CD4-positive, CD25-positive, alpha-beta regulatory T cell (primary cell): Measurements from ENCODE around the gene PCAT6. TPM values are rescaled to one million over a fixed set of nuclear protein-coding genes. Genes with fewer than 3 reads are reported as not detected.

Experiments
- ATAC-seq, 2 donors: fragments of 150-1000 bp; cut with Tn5 transposase; one replicate each; pipeline ENCODE4 v1.10.0; 2021; ENCODE audit warnings: low read depth in 2 of 2, moderate number of reproducible peaks in 2 of 2, moderate library complexity in 1 of 2
- DNase-seq, 3 donors: peaks; one replicate each; pipeline versions ENCODE4 v3.0.0 to v3.0.0-alpha.2; 2012 to 2022; ENCODE audit warnings: mixed read lengths in 1 of 3
- H3K27ac ChIP-seq: one replicate; pipeline ENCODE4 v1.7.0; 2013; ENCODE audit warnings: mild to moderate bottlenecking, low read length; ENCODE audit not compliant: insufficient read depth, poor library complexity, severe bottlenecking
- H3K27me3 ChIP-seq: one replicate; pipeline ENCODE4 v1.7.0; 2013; ENCODE audit warnings: low read length; ENCODE audit not compliant: control insufficient read depth, insufficient read depth
- H3K36me3 ChIP-seq: one replicate; pipeline ENCODE4 v1.7.0; 2013; ENCODE audit warnings: mild to moderate bottlenecking, low read length, moderate library complexity; ENCODE audit not compliant: control insufficient read depth, insufficient read depth
- H3K4me1 ChIP-seq: 2 replicates; pipeline ENCODE4 v1.7.0; 2013; ENCODE audit warnings: mild to moderate bottlenecking, low read length; ENCODE audit not compliant: insufficient read depth, control insufficient read depth, poor library complexity, severe bottlenecking
- H3K4me3 ChIP-seq: one replicate; pipeline ENCODE4 v1.7.0; 2013; ENCODE audit warnings: low read depth, mild to moderate bottlenecking, low read length, moderate library complexity
- H3K9me3 ChIP-seq, 2 experiments: 1 replicate in 1 of 2; 2 replicates in 1 of 2; pipeline ENCODE4 v1.7.0; 2013; ENCODE audit warnings: low read length in 2 of 2, mild to moderate bottlenecking in 1 of 2, moderate library complexity in 1 of 2; ENCODE audit not compliant: control insufficient read depth in 2 of 2
- H3K27ac Mint-ChIP-seq, 3 donors: one replicate each; pipeline ENCODE4 v1.8.0; 2020 to 2022; ENCODE audit warnings: mild to moderate bottlenecking in 3 of 3, mixed read lengths in 3 of 3, moderate library complexity in 2 of 3
- H3K27me3 Mint-ChIP-seq: one replicate; pipeline ENCODE4 v1.8.0; 2022; ENCODE audit warnings: mild to moderate bottlenecking, mixed read lengths
- H3K36me3 Mint-ChIP-seq: one replicate; pipeline ENCODE4 v1.8.0; 2020; ENCODE audit warnings: mixed read lengths
- H3K4me1 Mint-ChIP-seq, 4 donors: one replicate each; pipeline ENCODE4 v1.8.0; 2020 to 2022; ENCODE audit warnings: mixed read lengths in 4 of 4, mild to moderate bottlenecking in 1 of 4
- H3K4me3 Mint-ChIP-seq, 4 donors: one replicate each; pipeline ENCODE4 v1.8.0; 2020 to 2022; ENCODE audit warnings: mild to moderate bottlenecking in 4 of 4, mixed read lengths in 4 of 4, moderate library complexity in 3 of 4
- H3K9me3 Mint-ChIP-seq, 7 donors: one replicate each; pipeline ENCODE4 v1.8.0; 2020 to 2022; ENCODE audit warnings: mixed read lengths in 7 of 7, mild to moderate bottlenecking in 3 of 7, moderate library complexity in 2 of 7
- polyA plus RNA-seq, 4 donors: library from polyadenylated mRNA; unstranded; fragments of 300-500 nt; fragmentation: Illumina TruSeq; gene quantifications; one replicate each; pipeline ENCODE4 v1.2.3, GENCODE V29; 2021
- total RNA-seq: library from RNA; stranded (reverse); gene quantifications from one replicate; pipeline ENCODE4 v1.2.3, GENCODE V29; 2022

The PCAT6 gene
- total and polyA plus RNA-seq, 5 donors from 2014 or later: not detected

DNA sequence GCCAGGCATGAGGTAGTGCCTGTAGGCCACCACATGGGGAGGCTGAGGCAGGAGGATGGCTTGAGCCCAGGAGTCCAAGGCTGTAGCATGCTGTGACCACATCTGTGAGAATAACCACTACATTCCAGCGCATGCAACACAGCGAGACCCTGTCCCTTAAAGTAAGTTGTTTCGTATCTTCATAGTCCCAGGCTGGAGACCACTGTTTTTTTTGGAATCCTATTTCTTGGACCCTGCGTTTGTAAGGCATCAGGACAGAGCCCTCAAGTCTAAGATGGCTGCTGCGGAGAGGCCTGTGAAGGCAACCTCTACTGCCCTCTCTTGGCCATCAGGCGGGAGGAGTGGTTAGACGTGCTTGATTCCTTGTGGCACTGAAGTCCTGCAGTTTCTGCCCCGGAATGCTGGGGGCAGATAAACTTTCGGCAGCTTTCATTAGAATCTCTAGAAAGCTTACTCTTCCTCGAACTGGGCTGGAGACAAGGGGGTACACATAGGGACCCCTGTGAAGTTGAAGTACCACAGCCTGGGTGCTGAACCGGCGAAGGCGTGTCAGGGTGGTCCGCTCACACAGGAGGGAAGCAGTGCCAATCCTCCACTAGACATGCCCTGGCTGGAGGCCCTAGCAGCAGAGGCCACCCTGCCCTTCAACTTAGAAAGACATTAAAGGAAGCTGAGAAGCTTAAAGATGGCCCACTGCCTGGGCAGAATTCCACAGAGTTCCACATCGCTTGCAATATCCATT is 41.6 kb downstream of the PCAT6 start:
- H3K36me3 ChIP-seq: no peaks in the 10 kb centered on the region
- peak overlapping the region in 1 of 3 donors; percentile 9 for H3K27ac Mint-ChIP-seq
- no peak overlapping the region for H3K4me3 Mint-ChIP-seq
- peaks cover 0 to 2% (median 0%) of the 10 kb centered on the region in 7 donors for H3K9me3 Mint-ChIP-seq
- no peak overlapping the region for H3K27ac ChIP-seq
- H3K4me1 ChIP-seq: no peaks in the 10 kb centered on the region
- no peaks in the 10 kb centered on the region for H3K27me3 Mint-ChIP-seq
- DNase-seq: peak in 1 of 3 donors; percentile 71
- no peaks in the 10 kb centered on the region for H3K36me3 Mint-ChIP-seq
- H3K4me3 ChIP-seq: no peak overlapping the region
- no peaks in the 10 kb centered on the region for H3K9me3 ChIP-seq
- peak; percentile 59 to 61 for ATAC-seq
- no peaks in the 10 kb centered on the region for H3K27me3 ChIP-seq
- peaks cover 0 to 7% (median 0%) of the 10 kb centered on the region in 4 donors for H3K4me1 Mint-ChIP-seq

GRCh38 chr1:202854787-202855186 is 44.0 kb downstream of the PCAT6 start:
- peaks cover 0 to 1% (median 0%) of the 10 kb centered on the region in 7 donors for H3K9me3 Mint-ChIP-seq
- no peak overlapping the region for H3K4me3 Mint-ChIP-seq
- no peak for ATAC-seq
- H3K27ac Mint-ChIP-seq: no peak overlapping the region
- Histone ChIP-seq H3K4me3 (no peak overlapping the region), H3K9me3 (no peaks in the 10 kb centered on the region), H3K36me3 (no peaks in the 10 kb centered on the region), H3K4me1 (no peaks in the 10 kb centered on the region), H3K27me3 (no peaks in the 10 kb centered on the region), H3K27ac (no peak overlapping the region)
- H3K27me3 Mint-ChIP-seq: peaks cover 12% of the 10 kb centered on the region
- H3K36me3 Mint-ChIP-seq: no peaks in the 10 kb centered on the region
- no peak for DNase-seq
- peaks cover 0 to 2% (median 0%) of the 10 kb centered on the region in 4 donors for H3K4me1 Mint-ChIP-seq

DNA sequence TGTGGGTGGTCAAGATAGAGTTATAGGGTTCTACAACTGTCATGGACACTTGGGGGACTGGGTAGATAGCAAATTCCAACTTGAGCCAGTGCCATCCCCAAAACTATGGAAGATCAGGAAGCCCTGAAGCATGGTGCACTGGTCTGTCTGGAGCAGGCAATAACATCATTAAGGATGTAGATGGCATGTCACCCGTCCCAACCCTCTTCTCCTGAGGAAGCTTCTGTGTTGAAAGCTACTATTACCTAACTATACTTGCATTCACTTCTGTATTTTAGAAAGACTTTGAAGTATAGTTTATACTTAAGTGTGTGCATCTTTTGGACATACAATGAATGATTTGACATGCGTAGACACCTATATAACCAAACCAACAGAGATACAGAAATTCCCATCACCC is 45.3 kb downstream of the PCAT6 start:
- peaks cover 24% of the 10 kb centered on the region for H3K27me3 Mint-ChIP-seq

DNA sequence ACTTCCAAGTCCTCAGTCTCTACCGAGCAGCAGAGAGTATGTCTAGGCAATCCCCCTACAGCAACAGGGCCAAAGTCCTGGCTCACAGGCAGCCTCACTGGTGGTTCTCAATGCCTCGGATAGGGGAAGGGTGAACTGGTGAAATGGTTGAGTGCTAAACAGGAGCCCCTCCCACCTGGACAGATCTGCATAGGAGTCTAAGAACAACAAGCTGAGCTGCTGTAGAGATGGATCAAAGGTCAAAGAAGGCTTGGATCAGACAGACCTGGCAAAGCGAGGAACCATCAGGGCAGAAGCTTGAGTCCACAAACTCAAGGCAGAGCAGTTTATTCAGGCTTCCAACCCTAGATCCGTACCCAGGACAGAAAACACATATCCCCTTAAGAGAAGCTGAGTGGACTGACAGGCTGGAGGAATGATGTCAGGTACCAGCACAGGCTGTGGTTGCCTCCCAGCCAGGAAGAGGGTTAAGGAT is 46.4 kb downstream of the PCAT6 start:
- no peak for ATAC-seq
- no peak overlapping the region for H3K27ac Mint-ChIP-seq
- no peak overlapping the region for H3K4me3 Mint-ChIP-seq
- Histone ChIP-seq H3K27ac (no peak overlapping the region), H3K27me3 (peaks cover 6% of the 10 kb centered on the region), H3K4me3 (no peak overlapping the region), H3K36me3 (no peaks in the 10 kb centered on the region), H3K9me3 (no peaks in the 10 kb centered on the region), H3K4me1 (peaks cover 15% of the 10 kb centered on the region)
- H3K27me3 Mint-ChIP-seq: peaks cover 36% of the 10 kb centered on the region
- no peaks in the 10 kb centered on the region for H3K36me3 Mint-ChIP-seq
- peaks cover 0 to 1% (median 0%) of the 10 kb centered on the region in 7 donors for H3K9me3 Mint-ChIP-seq
- peaks cover 0 to 19% (median 7%) of the 10 kb centered on the region in 4 donors for H3K4me1 Mint-ChIP-seq
- no peak for DNase-seq

More for the DNA sequence above, 45.3 kb downstream of the PCAT6 start:
- Histone ChIP-seq H3K27me3 (no peaks in the 10 kb centered on the region), H3K36me3 (no peaks in the 10 kb centered on the region), H3K4me1 (peaks cover 4% of the 10 kb centered on the region), H3K4me3 (no peak overlapping the region), H3K27ac (no peak overlapping the region), H3K9me3 (no peaks in the 10 kb centered on the region)
- Mint-ChIP-seq H3K36me3 (no peaks in the 10 kb centered on the region), H3K4me1 (peaks cover 0 to 8% (median 0%) of the 10 kb centered on the region in 4 donors), H3K4me3 (no peak overlapping the region), H3K9me3 (peaks cover 0 to 1% (median 0%) of the 10 kb centered on the region in 7 donors), H3K27ac (no peak overlapping the region)
- DNase-seq (no peak), ATAC-seq (no peak)

GRCh38 chr1:202858331-202858730 is 47.6 kb downstream of the PCAT6 start:
- Histone ChIP-seq H3K36me3 (no peaks in the 10 kb centered on the region), H3K27me3 (peaks cover 16% of the 10 kb centered on the region), H3K4me3 (no peak overlapping the region), H3K27ac (no peak overlapping the region), H3K4me1 (peaks cover 15% of the 10 kb centered on the region), H3K9me3 (no peaks in the 10 kb centered on the region)
- Mint-ChIP-seq H3K27ac (peak overlapping the region in 1 of 3 donors; percentile 71), H3K9me3 (peaks cover 0 to 1% (median 0%) of the 10 kb centered on the region in 7 donors), H3K27me3 (peaks cover 47% of the 10 kb centered on the region), H3K4me3 (no peak overlapping the region), H3K4me1 (peaks cover 0 to 24% (median 10%) of the 10 kb centered on the region in 4 donors), H3K36me3 (no peaks in the 10 kb centered on the region)
- DNase-seq: no peak
- ATAC-seq: no peak

- DNase-seq (no peak), ATAC-seq (no peak)
- H3K4me3 Mint-ChIP-seq: no peak overlapping the region
- H3K36me3 ChIP-seq: no peaks in the 10 kb centered on the region
- peaks cover 19% of the 10 kb centered on the region for H3K27me3 ChIP-seq
- peaks cover 53% of the 10 kb centered on the region for H3K27me3 Mint-ChIP-seq
- no peak overlapping the region for H3K4me3 ChIP-seq
- H3K9me3 ChIP-seq: no peaks in the 10 kb centered on the region
- peak overlapping the region in 1 of 3 donors; percentile 71 for H3K27ac Mint-ChIP-seq
- peaks cover 15% of the 10 kb centered on the region for H3K4me1 ChIP-seq
- H3K4me1 Mint-ChIP-seq: peaks cover 0 to 24% (median 10%) of the 10 kb centered on the region in 4 donors
- H3K36me3 Mint-ChIP-seq: no peaks in the 10 kb centered on the region
- no peak overlapping the region for H3K27ac ChIP-seq
- peaks cover 0 to 1% (median 0%) of the 10 kb centered on the region in 7 donors for H3K9me3 Mint-ChIP-seq
Measured at GRCh38 chr1:202858789-202859414, 48.1 kb downstream of the PCAT6 start.

- H3K27ac ChIP-seq: no peak overlapping the region
- no peaks in the 10 kb centered on the region for H3K36me3 ChIP-seq
- no peak overlapping the region for H3K4me3 ChIP-seq
- Mint-ChIP-seq H3K4me3 (peak overlapping the region; percentile 75 to 86 (median 85)), H3K9me3 (no peaks in the 10 kb centered on the region), H3K27ac (no peak overlapping the region), H3K4me1 (peaks cover 0 to 24% (median 10%) of the 10 kb centered on the region in 4 donors), H3K36me3 (no peaks in the 10 kb centered on the region), H3K27me3 (peaks cover 68% of the 10 kb centered on the region)
- peaks cover 19% of the 10 kb centered on the region for H3K27me3 ChIP-seq
- DNase-seq (peak in 1 of 3 donors; percentile 34), ATAC-seq (peak; percentile 23 to 49)
- no peaks in the 10 kb centered on the region for H3K9me3 ChIP-seq
- H3K4me1 ChIP-seq: peaks cover 15% of the 10 kb centered on the region
Measured at GRCh38 chr1:202860744-202861419, 50.1 kb downstream of the PCAT6 start.
